OCI-LY3 (cell line): ENCODE measurements around the gene LYPD1.

Experiments used
- CTCF ChIP-seq: fragments of 200-600, 300-600 bp; sonication (generic); IDR thresholded peaks from 2 replicates; pipeline ENCODE4 v1.5.1; 2014; ENCODE audit warnings: antibody characterized with exemption, low read length, low read depth
- EZH2phosphoT487 ChIP-seq: fragments of 200-600 bp; shearing (Covaris generic); IDR thresholded peaks from 2 replicates; pipeline ENCODE4 v1.6.1; 2018; ENCODE audit warnings: antibody characterized with exemption, mixed run types, low read depth

GRCh38 chr2:132664096-132664495 lies 5.9 kb downstream of the LYPD1 start:
- TF ChIP-seq CTCF (no peak), EZH2phosphoT487 (no peak)
